H4 (cell line): ENCODE measurements around the gene ACTR3. TPM values are rescaled to one million over a fixed set of nuclear protein-coding genes. Genes with fewer than 3 reads are reported as not detected.

Experiments
- DNase-seq: peaks from one replicate; pipeline ENCODE4 v3.0.0-alpha.2; 2015; ENCODE audit warnings: low spot score
- total RNA-seq: library from RNA; depleted of rRNA; stranded (reverse); fragments of >200 nt; shearing (Covaris generic); gene quantifications from 2 replicates; pipeline ENCODE4 v1.2.3, GENCODE V29; 2014

Gene ACTR3
- total RNA-seq, 1 experiment from 2014 or later, result 351 TPM

DNA sequence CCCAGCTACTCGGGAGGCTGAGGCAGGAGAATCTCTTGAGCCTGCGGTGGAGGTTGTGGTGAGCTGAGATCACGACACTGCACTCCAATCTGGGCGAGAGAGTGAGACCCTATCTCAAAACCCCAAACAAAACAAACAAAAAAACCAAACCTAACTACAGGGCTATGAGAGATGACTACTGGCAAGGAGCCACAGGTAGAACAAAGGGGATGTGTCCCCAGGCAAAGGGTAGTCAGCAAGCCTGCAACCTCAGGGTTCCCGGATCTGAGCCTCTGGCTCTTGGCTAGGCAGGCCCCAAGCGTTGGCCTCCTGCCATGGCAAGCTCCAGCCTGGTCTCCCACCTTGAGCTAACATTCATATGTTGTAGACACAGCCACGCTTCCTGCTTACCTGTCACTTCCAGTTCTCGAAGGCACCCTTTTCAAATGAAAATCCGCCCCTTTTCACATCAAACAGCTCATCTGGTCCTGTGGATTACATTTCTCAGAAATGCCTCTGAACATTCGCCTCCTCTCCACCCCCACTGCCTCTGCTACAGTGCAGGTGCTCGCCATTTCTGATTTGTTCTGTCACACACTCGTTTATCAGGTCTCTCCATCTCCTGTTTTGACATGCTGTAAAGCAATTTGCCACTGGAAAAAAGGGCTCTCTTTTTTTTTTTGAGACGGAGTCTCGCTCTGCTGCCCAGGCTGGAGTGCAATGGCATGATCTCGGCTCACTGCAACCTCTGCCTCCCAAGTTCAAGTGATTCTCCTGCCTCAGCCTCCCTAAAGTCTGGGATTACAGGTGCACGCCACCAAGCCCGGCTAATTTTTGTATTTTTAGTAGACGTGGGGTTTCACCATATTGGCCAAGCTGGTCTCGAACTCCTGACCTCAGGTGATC, 13.1 kb upstream of the ACTR3 start:
- peak; percentile 80 for DNase-seq

DNA sequence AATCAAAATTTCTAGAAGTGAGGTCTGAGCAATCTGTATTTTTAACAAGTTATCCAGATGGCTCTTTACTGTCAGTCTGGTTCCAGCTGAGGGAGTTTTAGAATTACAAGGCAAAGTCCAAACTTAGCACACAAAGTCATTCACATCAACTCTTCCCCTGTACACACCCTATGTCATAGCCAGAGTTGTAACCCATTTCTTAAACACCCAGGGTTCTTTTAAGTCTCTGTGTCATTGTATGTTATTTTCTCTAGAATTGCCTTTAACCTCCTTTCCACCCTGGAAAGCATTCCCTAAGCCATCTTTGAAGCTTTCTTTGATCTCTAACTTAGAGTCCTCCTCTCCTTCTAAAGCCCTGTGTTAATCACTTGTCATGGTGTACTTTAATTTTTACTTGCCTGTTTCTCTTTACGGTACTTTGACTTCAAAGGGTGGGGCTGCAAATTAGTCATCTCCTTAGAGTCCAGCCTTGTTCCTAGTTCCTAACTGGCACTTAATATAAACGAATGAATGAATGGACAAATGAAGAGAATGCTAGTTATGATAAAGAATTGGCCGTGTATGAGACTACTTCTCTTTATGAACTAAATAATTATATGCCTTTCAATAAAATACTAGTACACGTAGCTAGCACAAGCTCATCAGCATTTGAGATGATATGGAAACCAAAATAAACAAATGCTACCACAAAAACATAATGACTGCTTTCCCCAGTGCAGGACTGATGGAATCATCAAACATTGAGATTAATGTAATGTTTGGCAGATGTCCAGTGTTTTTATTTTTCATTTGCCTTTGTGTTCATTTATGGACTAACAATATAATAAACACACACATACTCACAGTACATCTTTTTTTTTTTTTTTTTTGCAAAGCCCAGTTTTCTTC, 11.9 kb upstream of the ACTR3 start:
- peak; percentile 56 for DNase-seq

DNA sequence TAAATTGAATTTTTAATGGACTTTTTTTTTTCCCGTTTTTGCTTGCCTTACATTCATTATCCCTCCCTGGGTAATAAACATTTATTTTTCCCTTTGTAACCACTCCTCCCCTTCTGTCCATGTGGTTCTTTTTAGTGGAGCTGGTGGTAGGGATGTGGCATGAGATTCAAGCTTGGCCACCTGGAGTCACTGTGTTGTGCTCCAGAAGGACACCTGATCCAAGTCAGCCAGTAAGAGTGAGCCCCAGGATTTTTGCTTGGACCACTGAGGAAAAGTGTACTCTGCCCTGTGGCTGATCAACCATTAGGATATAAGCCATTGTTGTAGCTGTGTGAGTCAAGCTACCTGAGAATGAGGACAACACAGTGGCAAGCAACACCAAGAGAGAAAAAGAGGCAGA, 11.1 kb upstream of the ACTR3 start:
- peak; percentile 54 for DNase-seq

DNA sequence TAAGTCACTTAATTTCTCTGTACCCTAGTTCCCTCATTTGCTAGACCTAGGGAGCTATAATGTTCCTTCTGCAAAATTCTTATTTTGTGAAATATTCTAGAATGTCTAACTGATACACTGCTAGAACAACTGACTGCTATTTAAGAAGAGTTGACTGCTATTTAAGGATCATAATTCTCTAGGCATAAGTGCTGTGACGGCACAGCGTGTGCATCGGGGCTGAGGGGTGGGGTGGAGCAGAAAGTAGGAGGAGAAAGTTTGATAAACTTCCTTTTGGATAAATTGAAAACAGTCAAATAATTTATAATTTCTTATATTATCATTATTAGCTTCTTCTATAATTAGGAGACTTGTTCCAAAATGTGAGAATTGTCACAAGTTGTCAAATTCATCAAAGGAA, 10.4 kb upstream of the ACTR3 start:
- no peak for DNase-seq

DNA sequence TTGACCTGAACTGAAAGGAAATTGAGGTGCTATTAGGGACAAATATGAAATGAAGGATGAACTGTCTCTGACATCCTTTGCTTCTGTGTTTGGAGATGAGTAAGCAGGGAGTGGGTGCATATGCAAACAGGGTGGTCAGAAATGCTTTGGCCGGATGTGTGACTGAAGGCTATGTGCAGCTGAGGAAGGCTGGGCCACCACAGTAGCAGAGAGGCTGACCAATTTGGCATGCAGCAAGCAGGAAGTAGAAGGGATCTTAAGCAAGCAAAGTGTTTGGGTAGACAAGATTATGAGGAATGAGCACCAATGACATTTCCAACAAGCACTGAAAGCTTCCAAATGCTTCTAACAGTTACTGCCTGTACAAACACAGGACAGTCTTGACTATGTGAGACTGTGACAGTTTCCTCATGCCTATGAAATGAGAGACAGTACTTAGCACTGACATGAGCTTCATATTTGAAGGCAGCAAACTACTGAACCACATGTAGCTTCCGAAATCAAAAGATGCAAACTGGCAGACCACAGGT, 3.3 kb upstream of the ACTR3 start:
- DNase-seq, result peak; percentile 64

DNA sequence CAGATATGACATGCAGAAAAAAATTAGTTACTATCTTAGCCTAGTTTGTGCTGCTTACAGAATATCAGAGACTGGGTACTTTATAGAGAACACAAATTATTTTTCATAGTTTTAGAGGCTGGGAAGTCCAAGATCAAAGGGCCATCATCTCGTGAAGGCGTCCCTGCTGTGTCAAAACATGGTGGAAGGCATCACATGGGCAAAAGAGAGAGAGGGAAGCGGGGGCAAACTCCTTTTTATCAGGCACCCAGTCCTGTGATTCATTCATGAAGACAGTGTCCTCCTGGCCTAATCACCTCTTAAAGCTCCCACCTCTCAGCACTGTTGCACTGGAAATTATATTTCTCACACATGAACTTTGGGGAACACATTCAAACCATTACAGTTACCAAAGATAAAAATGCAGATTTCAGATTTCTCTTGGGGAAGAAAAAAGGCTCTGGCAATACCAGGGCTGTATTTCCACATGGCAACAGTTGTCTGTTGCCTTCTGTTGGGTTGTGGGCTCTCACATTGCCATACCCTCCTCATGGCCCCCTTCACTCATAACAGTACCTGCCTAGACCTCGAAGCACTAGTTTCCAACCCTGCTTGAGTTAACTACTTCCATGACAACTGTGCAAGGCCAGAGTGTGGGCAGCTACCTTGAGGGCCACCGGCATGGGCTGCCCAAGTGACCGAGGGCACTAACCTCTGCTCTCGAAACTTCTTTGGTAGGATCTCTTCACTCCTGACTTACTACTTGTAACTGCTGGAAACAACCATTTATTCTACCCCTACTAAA, 2.7 kb upstream of the ACTR3 start:
- DNase-seq, result no peak

DNA sequence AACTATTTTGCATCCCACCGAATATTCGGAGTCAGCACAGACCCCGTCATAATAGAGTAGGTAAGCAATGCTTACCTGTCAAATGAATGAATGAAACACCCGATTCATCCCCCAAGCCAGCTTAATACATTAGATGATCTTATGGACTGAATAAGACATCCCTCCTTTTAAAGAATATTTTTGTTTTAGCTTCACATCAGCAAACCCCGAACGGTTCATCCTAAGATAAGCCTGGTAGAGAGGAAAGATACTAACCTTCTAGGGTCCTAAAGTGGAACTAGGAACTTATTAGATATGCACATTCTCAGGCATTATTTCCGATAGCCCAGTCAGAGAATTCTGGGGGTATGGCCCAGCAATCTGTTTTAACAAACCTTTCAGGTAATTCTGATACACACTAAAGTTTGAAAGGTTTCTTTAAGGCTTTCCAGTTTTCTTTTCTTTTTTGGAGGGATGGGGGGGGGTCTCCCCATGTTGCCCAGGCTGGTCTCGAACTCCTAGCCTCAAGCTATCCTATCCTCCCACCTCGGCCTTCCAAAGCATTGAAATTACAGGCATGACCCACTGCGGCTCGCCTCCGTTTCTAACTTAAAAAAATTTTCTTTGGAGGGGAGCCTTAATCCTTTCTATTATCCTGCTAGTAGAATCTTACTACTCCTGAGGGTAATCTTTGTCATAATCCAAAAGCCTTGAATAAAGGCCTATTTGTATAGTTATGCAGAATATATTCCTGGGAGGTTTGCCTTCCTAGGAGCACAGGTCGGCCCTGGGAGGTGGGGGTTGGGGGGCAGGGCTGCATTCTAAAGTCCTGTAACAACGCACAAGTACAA, 1.0 kb upstream of the ACTR3 start:
- no peak for DNase-seq

DNA sequence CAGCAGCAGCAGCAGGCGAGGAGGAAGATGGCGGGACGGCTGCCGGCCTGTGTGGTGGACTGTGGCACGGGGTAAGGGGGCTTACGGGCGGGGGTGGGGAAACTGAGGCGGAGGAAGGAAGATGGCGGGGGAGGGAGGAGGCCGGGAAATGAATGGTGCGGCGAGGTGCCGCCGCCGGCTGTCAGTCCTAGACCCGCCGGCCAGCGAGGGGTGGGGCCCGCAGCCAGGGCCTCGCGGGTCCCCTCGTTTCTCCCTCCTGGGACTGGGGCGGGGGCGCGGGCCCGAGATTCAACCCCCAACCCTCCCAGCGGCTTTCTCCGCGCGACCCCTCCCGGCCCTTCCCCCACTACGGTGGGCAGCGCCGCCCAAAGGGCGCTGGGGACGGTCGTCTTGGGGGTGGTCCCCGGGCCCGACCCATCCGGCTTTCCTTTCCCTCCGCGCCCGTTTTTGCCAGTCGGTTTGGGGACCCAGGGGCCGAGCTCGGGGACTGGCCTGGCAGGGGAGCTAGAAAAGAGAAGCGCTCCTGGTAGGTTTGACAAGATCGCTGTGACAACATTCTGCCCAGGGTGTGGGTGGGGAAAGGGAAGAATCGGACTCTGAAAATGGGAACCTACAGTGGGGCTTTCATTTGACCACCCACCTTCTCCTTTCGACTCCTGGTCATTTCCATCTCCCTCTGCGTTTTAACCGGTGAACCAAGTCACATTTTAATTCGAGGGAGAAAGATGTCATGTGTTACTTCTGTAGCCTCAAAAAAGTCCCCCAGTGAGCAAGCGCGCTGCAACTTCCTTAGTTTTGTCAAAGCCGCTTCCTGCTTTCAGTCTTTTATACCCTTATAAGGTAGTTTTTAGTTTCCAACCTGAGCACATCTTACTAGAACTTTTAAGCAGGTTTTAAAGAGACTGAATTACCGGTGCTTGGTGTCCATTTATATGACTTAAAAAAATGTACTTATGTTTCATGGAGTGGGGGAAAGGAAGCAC, 655 bp downstream of the ACTR3 start:
- peak; percentile 81 for DNase-seq

DNA sequence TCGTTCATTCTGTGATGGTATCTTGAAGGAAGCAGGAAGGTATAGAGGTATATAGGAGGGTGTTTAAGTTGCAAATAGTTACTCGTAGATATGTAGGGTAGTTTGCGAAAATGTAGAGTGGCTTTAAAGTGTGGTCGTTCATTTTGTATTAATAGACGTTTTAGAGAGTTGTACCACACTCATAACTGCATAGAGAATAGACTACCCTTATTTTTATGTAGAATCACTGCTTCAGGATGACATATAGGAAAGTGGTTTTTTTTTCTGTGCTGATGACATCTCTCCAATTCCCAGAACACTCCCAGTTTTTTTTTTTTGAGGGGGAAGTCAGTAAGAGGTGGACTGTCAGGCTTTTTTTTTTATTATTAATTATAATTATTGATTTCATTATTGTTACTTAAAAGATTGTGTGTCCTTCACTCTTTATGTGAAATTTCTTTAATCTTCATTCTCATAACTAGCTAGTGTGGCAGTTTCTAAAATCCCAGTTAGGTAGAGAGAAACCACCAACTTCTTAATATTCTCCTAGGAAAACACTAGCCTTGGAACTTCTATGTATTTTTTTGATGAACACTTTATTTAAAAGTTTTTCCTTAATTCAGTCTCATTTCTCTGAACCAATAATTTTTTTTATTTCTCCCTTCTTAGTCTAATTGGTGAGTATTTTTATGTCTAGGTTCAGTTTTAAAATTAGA, 1.5 kb downstream of the ACTR3 start:
- no peak for DNase-seq

DNA sequence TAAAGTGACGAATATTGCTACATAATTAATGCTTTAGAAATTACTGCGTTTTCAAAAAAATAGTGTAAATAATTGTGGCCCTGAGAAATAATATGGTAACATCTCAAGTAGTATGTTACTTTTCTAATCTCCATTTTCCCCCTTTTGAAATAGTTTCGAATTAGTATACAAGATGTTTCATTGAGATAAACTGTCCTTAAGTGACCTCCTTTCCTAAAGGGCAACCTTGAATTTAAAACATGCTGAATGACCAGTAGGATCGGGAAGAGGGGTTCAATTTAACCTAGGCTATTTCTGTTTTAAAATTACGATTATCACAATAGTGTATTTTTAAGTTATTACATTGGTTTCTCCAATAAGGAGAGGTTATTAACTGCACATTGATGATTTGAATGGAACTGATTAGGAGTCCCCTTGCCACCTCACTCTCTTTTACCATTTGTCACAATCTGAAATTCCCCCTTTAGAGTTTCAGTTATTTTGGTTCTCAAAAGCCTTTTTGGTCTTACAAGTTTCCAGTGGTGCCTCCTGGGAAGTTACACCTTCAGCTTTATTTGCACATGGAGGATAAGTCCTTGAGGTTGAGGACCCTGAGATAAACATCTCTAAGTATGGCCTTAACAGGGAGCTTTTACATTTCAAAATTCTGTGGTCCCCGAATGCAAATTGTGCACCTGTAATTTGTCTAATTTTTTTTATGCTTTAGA, 2.3 kb downstream of the ACTR3 start:
- no peak for DNase-seq

DNA sequence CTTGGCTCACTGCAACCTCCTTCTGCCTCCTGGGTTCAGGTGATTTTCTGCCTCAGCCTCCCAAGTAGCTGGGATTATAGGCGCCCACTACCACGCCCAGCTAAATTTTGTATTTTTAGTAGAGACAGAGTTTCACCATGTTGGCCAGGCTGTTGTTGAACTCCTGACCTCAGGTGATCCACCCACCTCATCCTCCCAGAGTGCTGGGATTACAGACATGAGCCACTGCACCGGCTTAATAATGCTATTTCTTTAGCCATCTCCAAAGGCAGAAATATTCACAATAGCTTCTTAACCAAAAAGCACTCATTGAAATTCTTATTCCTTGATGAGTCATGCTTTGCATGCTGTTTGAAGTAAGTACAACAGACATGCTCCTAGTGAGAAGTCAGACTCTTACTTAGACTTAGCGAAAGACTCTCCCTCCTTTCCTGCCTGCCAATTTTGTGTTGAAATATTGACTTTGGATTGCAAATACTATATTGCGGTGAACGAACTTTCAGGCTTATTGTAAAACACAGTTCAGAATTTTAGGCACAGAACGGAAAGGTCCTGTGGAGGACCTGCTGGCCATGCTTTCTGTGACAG, 4.4 kb downstream of the ACTR3 start:
- peak; percentile 84 for DNase-seq

DNA sequence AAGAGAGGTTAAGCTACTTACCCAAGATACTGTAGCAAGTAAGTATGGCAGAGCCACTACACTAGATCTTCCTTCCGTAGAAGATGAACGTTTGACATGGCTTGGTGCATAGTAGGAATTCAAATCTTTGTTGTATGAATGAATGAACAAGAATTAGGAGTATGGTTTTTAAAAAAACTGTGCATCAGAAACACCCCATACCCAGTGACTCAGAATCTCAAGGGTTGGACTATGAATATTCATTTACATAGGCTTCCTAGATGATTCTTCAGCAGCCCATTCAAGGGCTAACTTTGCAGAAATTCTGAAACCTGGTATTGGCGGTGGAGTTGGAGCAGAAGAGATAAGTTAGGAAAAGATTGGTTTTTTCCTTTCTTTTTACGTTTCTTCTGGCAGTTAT, 5.4 kb downstream of the ACTR3 start:
- no peak for DNase-seq

DNA sequence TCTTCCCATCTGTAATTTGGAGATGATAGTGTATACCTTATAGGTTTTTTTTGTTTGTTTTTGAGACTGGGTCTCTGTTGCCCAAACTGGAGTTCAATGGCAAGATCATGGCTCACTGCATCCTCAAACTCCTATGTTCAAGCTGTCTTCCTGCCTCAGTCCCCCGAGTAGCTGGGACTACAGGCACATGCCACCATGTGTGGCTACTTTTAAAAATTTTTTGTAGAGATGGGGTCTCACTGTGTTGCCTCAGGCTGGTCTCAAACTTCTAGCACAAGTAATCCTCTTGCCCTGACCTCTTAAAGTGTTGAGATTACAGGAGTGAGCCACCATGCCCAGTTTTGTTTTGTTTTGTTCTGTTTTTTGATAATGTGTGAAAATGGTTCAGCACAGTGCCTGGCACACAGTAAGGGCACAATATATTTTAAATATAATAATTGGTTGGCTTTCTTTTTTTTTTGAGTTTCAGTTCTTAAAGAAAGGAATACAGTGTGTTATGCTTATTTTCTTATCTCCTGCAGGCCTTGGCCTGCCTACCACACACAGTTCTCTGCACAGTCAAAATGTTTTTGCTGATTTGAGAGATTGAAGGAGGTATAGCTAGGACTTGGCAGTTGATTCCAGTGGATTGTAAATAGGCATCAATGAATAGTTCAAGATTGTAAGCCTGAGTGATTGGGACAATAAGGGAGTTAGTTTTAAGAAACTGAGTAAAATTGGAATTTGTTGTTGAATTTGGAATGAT, 6.1 kb downstream of the ACTR3 start:
- no peak for DNase-seq

DNA sequence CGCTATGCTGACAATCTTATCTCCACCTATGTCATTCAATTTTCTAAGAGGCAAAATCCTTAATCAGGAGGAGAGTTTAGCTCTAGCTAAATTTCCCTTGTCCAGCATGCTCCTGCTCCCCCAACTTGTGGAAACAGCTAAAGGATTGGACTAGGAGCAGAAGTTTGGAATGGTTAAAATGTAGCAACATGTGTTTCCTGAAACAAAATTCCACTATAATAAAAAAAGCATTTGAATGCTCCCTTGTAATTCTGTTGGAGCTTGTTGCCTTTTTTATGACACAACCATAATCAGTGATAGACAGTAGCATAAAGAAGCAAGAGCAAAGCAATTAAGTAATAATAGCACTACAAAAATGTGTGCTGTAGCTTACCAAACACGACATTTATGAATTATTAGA, 6.9 kb downstream of the ACTR3 start:
- no peak for DNase-seq

DNA sequence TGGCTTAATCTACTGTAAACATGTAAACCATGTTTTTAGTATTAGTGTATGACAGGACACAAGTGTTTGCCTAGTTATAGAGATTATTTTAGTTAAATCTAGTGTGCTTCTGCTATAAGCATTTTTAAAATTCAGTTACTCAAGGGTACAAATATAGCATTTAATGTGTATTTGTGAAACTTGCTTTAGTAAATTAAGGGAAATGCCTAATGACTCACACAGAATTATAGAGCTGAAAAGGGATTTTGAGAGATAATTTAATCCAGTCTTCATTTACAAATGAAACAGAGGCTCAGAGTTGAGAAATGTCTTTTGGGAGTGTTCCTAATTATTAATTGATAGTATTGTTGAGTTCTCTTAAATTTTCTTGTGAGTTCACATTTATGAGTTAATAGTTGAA, 8.2 kb downstream of the ACTR3 start:
- DNase-seq, result no peak

DNA sequence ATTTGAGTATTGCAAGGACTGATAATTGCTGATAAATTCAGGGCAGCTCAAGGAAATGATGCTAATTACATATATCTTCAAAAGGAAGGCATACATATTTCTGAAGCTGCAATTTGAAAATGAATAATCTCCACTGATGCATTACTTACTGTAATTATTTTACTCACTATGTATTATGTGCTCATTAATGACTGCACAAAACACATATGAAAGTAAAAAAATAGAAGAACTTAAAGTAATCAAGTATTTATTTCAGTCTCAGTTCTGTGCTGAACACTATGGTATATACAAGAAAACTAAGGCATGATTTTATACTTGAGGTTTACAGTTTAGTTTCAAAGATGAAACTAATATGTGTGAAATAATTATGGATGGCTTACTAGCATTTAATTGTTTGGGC, 9.3 kb downstream of the ACTR3 start:
- no peak for DNase-seq

DNA sequence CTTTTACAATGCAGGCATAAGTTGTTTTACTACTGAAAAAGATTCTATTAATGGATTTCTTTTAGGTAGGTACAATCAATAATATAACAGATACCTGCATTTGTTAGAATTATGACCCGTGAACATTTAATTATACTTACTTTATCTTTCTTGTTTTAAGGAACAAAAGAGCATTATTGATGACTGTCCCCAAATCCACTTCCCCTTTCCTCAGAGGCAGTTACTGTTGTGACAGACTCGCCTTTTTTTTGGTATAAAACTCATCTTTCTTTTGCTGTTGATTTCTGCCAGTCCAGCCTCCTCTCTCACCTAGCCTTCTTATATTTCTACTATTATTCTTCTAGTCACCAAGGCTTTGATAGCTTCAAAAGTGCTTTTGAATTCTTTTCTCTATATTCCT, 12.1 kb downstream of the ACTR3 start:
- DNase-seq, result no peak
